HCT116 (cell line): ENCODE measurements around the gene COL7A1. TPM values are rescaled to one million over a fixed set of nuclear protein-coding genes. Genes with fewer than 3 reads are reported as not detected.

Experiments used
- ATAC-seq: fragments of 200-7000 bp; cut with Tn5 transposase; 2 replicates; pipeline ENCODE4 v1.9.1; 2020; ENCODE audit warnings: mild to moderate bottlenecking, moderate library complexity
- BruUV-seq: library from RNA; stranded (reverse); fragments of 400-500 nt; replicated peaks from 2 replicates; lab custom pipeline; 2021; lab: Mats Ljungman, UMichigan
- CTCF ChIA-PET: fragments of 300-600 bp; sonication (Branson Sonifier 250); formaldehyde crosslinking; loops from one replicate; lab custom pipeline; 2021; ENCODE audit warnings: antibody characterized with exemption; lab: Charles Lee
- POLR2A ChIA-PET: fragments of 300-600, 350-600 bp; sonication (Branson Sonifier 250); formaldehyde crosslinking; loops from one replicate; lab custom pipeline; 2021; ENCODE audit warnings: antibody characterized with exemption; lab: Charles Lee
- RAD21 ChIA-PET, 2 experiments: fragments of 300-600 bp; sonication (Branson Sonifier 250); formaldehyde crosslinking; loops; one replicate each; lab custom pipeline; 2023; ENCODE audit warnings: low total read pairs in 2 of 2; ENCODE audit not compliant: uncharacterized antibody in 2 of 2, unreplicated experiment in 2 of 2, low non-redundant PET in 1 of 2; lab: Charles Lee
- DNase-seq: peaks from one replicate; pipeline ENCODE4 v3.0.0-alpha.2; 2010; ENCODE audit warnings: low read depth, low spot score
- H2AFZ ChIP-seq: fragments of 200-600 bp; shearing (Covaris generic), sonication (generic); 2 replicates; pipeline ENCODE4 v1.6.1; 2017; ENCODE audit warnings: low read depth, mixed run types, mixed read lengths, antibody characterized with exemption, low read length; ENCODE audit not compliant: poor library complexity, severe bottlenecking
- H3K27ac ChIP-seq: 2 replicates; pipeline ENCODE4 v1.5.1; 2012; ENCODE audit warnings: low read depth, low read length
- H3K27me3 ChIP-seq: fragments of 200-600 bp; sonication (generic); 2 replicates; pipeline ENCODE4 v1.6.1; 2016; ENCODE audit warnings: mixed run types, low read length, mixed read lengths; ENCODE audit not compliant: insufficient read depth
- H3K36me3 ChIP-seq, 2 experiments: fragments of 200-500 bp in 1 of 2; fragments of 200-600 bp in 1 of 2; sonication (Bioruptor generic) in 1 of 2; sonication (generic) in 1 of 2; 2 replicates each; pipeline versions ENCODE4 v1.5.1 to v1.6.1; 2014 to 2016; ENCODE audit warnings: low read length in 2 of 2, inconsistent platforms in 1 of 2, mixed read lengths in 1 of 2, mixed run types in 1 of 2; ENCODE audit not compliant: insufficient read depth in 2 of 2, control insufficient read depth in 1 of 2
- H3K4me1 ChIP-seq, 2 experiments: fragments of 200-600 bp in 1 of 2; sonication (generic) in 1 of 2; 2 replicates each; pipeline versions ENCODE4 v1.5.1 to v1.6.1; 2012 to 2017; ENCODE audit warnings: low read length in 2 of 2, inconsistent platforms in 1 of 2, mild to moderate bottlenecking in 1 of 2, mixed read lengths in 1 of 2, mixed run types in 1 of 2, moderate library complexity in 1 of 2; ENCODE audit not compliant: insufficient read depth in 2 of 2, control insufficient read depth in 1 of 2
- H3K4me2 ChIP-seq: fragments of 200-600 bp; sonication (generic); 2 replicates; pipeline ENCODE4 v1.6.1; 2017; ENCODE audit warnings: mixed run types, low read length, mixed read lengths
- H3K4me3 ChIP-seq, 2 experiments: fragments of 200-600 bp in 1 of 2; sonication (generic) in 1 of 2; replicated peaks in 1 of 2; 2 replicates each; pipeline ENCODE4 v1.5.1; 2011 to 2016; ENCODE audit warnings: low read length in 2 of 2, control low read depth in 1 of 2, low read depth in 1 of 2, mild to moderate bottlenecking in 1 of 2, mixed read lengths in 1 of 2, mixed run types in 1 of 2
- H3K79me2 ChIP-seq: fragments of 200-600 bp; sonication (generic); 2 replicates; pipeline ENCODE4 v1.6.1; 2017; ENCODE audit warnings: mild to moderate bottlenecking, mixed run types, low read length, moderate library complexity, mixed read lengths; ENCODE audit not compliant: insufficient read depth
- H3K9ac ChIP-seq: fragments of 200-600 bp; sonication (generic); 2 replicates; pipeline ENCODE4 v1.6.1; 2016; ENCODE audit warnings: low read length, mixed read lengths
- H3K9me2 ChIP-seq: fragments of 200-600 bp; sonication (generic), shearing (Covaris generic); 2 replicates; pipeline ENCODE4 v1.6.1; 2017; ENCODE audit warnings: mixed run types, mild to moderate bottlenecking, moderate library complexity; ENCODE audit not compliant: insufficient read depth
- H3K9me3 ChIP-seq, 2 experiments: fragments of 200-500 bp in 1 of 2; fragments of 200-600 bp in 1 of 2; sonication (Bioruptor generic) in 1 of 2; sonication (generic) in 1 of 2; 2 replicates each; pipeline ENCODE4 v1.6.1; 2014 to 2017; ENCODE audit warnings: low read length in 2 of 2, mixed read lengths in 2 of 2, inconsistent platforms in 1 of 2, low read depth in 1 of 2, mild to moderate bottlenecking in 1 of 2, mixed run types in 1 of 2, moderate library complexity in 1 of 2; ENCODE audit not compliant: control insufficient read depth in 1 of 2, insufficient read depth in 1 of 2
- H4K20me1 ChIP-seq: fragments of 200-600 bp; sonication (generic), shearing (Covaris generic); 2 replicates; pipeline ENCODE4 v1.6.1; 2017; ENCODE audit warnings: mixed run types, mild to moderate bottlenecking, moderate library complexity; ENCODE audit not compliant: insufficient read depth
- ATF3 ChIP-seq: IDR thresholded peaks from 2 replicates; pipeline ENCODE4 v1.6.1; 2012
- CTCF ChIP-seq, 3 experiments: fragments of 200-600 bp in 1 of 3; sonication (generic) in 1 of 3; IDR thresholded peaks in 2 of 3; conservative IDR thresholded peaks in 1 of 3; 2 replicates each; pipeline ENCODE4 v1.5.1; 2012 to 2017; ENCODE audit warnings: low read depth in 2 of 3, low read length in 2 of 3, antibody characterized with exemption in 1 of 3, borderline replicate concordance in 1 of 3, control low read depth in 1 of 3, mild to moderate bottlenecking in 1 of 3, mixed read lengths in 1 of 3, mixed run types in 1 of 3, moderate library complexity in 1 of 3; ENCODE audit not compliant: insufficient read depth in 1 of 3
- ELF1 ChIP-seq: IDR thresholded peaks from 2 replicates; pipeline ENCODE4 v1.6.1; 2012; ENCODE audit warnings: low read depth, borderline replicate concordance
- FOSL1 ChIP-seq: IDR thresholded peaks from 2 replicates; pipeline ENCODE4 v1.6.1; 2012; ENCODE audit warnings: low read depth
- POLR2AphosphoS5 ChIP-seq: IDR thresholded peaks from 2 replicates; pipeline ENCODE4 v1.6.1; 2011; ENCODE audit warnings: mild to moderate bottlenecking, low read depth, low read length, moderate library complexity
- REST ChIP-seq: IDR thresholded peaks from 2 replicates; pipeline ENCODE4 v1.6.1; 2012; ENCODE audit warnings: low read depth
- SIN3A ChIP-seq: IDR thresholded peaks from 2 replicates; pipeline ENCODE4 v1.6.1; 2012; ENCODE audit warnings: low read depth
- SRF ChIP-seq: IDR thresholded peaks from 2 replicates; pipeline ENCODE4 v1.6.1; 2012; ENCODE audit warnings: low read depth
- TCF7L2 ChIP-seq: IDR thresholded peaks from 2 replicates; pipeline ENCODE4 v1.7.0; 2011; ENCODE audit warnings: borderline replicate concordance, inconsistent platforms; ENCODE audit not compliant: insufficient read depth, insufficient read length; ENCODE audit errors: extremely low read depth
- intact Hi-C: fragments of 100-400 bp; cut with micrococcal nuclease; formaldehyde crosslinking; loops from 2 replicates; pipeline ENCODE4 v1.10.0; 2022
- total RNA-seq: library from RNA; stranded (reverse); gene quantifications from one replicate; pipeline ENCODE4 v1.2.1, GENCODE V29; 2021; ENCODE audit not compliant: unreplicated experiment

Gene COL7A1
- total RNA-seq, 1 experiment from 2014 or later, result 11.4 TPM

- Histone ChIP-seq H4K20me1 (no peaks in the 10 kb centered on the region), H3K4me1 (peaks cover 8 to 43% of the 10 kb centered on the region in 2 experiments), H3K9me3 (no peaks in the 10 kb centered on the region), H3K79me2 (peaks cover 22% of the 10 kb centered on the region; the same call in 1 of the 2 replicates), H3K9me2 (no peaks in the 10 kb centered on the region), H2AFZ (no peak overlapping the region), H3K36me3 (peaks cover 2 to 4% of the 10 kb centered on the region in 2 experiments; a peak in 1 of 4 replicates), H3K27me3 (no peaks in the 10 kb centered on the region), H3K27ac (no peak overlapping the region), H3K4me3 (no peak overlapping the region), H3K4me2 (no peak overlapping the region), H3K9ac (no peak overlapping the region)
- intact Hi-C loops, result loop anchor here (10.0 kb wide), 1 partner anchor 111 kb away; the partner anchor contains the start of gene CELSR3
- TF ChIP-seq REST (no peak), TCF7L2 (no peak), SIN3A (no peak), FOSL1 (no peak), POLR2AphosphoS5 (no peak), CTCF (IDR thresholded peaks at IDR 0.05 in 2 of 3, conservative IDR thresholded peaks at IDR 0.05 in 1 of 3; ENCODE audit: borderline replicate concordance in 1 of 3, insufficient read depth in 1 of 3, low read depth in 2 of 3, low read length in 2 of 3) (no peak), SRF (no peak), ATF3 (no peak), ELF1 (no peak)
- ChIA-PET CTCF (interaction anchor here (3.4 kb wide), 1 partner anchor 117 kb away, joined by 16 read pairs; no protein-coding TSS in a partner anchor), RAD21 (no interaction called here), POLR2A (no interaction called here)
- no TSS peak for BruUV-seq
- ATAC-seq, result no peak
- DNase-seq, result no peak
Observed at GRCh38 chr3:48553361-48553760, 41.8 kb downstream of the COL7A1 start.
